ENCODE results near the gene RCOR1.

- TF ChIP-seq POLR2A (IDR thresholded peaks at IDR 0.05) (no peak), CTCF (IDR thresholded peaks at IDR 0.05) (no peak)
Measured at GRCh38 chr14:102583726-102584125, 8.7 kb upstream of the RCOR1 start.
